Measurements from ENCODE around the gene MYO3B.

MYO3B gene

GRCh38 chr2:170503563-170503962 is 325.6 kb downstream of the MYO3B start:
- no peak overlapping the region for H3K9ac ChIP-seq

GRCh38 chr2:170503971-170504809 is 326.2 kb downstream of the MYO3B start:
- no peak overlapping the region for H3K9ac ChIP-seq
- H3K4me3 ChIP-seq: no peak overlapping the region
- peaks cover 0 to 12% (median 10%) of the 10 kb centered on the region in 10 experiments; a peak in 12 of 20 replicates for H3K4me1 ChIP-seq
- no peaks in the 10 kb centered on the region for H4K20me1 ChIP-seq
- no peaks in the 10 kb centered on the region for H3K36me3 ChIP-seq
- H3K27ac ChIP-seq: no peak overlapping the region
- H3K9me3 ChIP-seq (replicated peaks in 1 of 11): no peaks in the 10 kb centered on the region
- H3K27me3 ChIP-seq: peaks cover 11 to 39% (median 25%) of the 10 kb centered on the region in 11 experiments
- no peak overlapping the region for H3K4me2 ChIP-seq
- TF ChIP-seq Cebpa-rat (IDR thresholded peaks at IDR 0.05): no peak

More at GRCh38 chr2:170503563-170503962, 325.6 kb downstream of the MYO3B start:
- Histone ChIP-seq H3K27me3 (peaks cover 11 to 34% (median 24%) of the 10 kb centered on the region in 11 experiments), H4K20me1 (no peaks in the 10 kb centered on the region), H3K4me1 (peaks cover 0 to 12% (median 10%) of the 10 kb centered on the region in 10 experiments; a peak in 12 of 20 replicates), H3K4me2 (no peak overlapping the region), H3K4me3 (no peak overlapping the region), H3K9me3 (replicated peaks in 1 of 11) (no peaks in the 10 kb centered on the region), H3K27ac (no peak overlapping the region), H3K36me3 (no peaks in the 10 kb centered on the region)
- TF ChIP-seq Cebpa-rat (IDR thresholded peaks at IDR 0.05): no peak

GRCh38 chr2:170504810-170505145 is 326.8 kb downstream of the MYO3B start:
- H3K27me3 ChIP-seq: peaks cover 11 to 41% (median 27%) of the 10 kb centered on the region in 11 experiments
- H3K9ac ChIP-seq: no peak overlapping the region
- no peak overlapping the region for H3K27ac ChIP-seq

GRCh38 chr2:170505631-170506275 is 327.8 kb downstream of the MYO3B start:
- Histone ChIP-seq H4K20me1 (no peaks in the 10 kb centered on the region), H3K4me1 (peaks cover 0 to 12% (median 10%) of the 10 kb centered on the region in 10 experiments; a peak in 12 of 20 replicates), H3K36me3 (no peaks in the 10 kb centered on the region), H3K9me3 (replicated peaks in 1 of 11) (no peaks in the 10 kb centered on the region), H3K4me2 (no peak overlapping the region), H3K9ac (no peak overlapping the region), H3K4me3 (no peak overlapping the region), H3K27me3 (peaks cover 11 to 41% (median 27%) of the 10 kb centered on the region in 11 experiments), H3K27ac (no peak overlapping the region)
- TF ChIP-seq Cebpa-rat (IDR thresholded peaks at IDR 0.05): no peak

More at GRCh38 chr2:170504810-170505145, 326.8 kb downstream of the MYO3B start:
- Histone ChIP-seq H4K20me1 (no peaks in the 10 kb centered on the region), H3K4me2 (no peak overlapping the region), H3K36me3 (no peaks in the 10 kb centered on the region), H3K4me3 (no peak overlapping the region), H3K9me3 (replicated peaks in 1 of 11) (no peaks in the 10 kb centered on the region), H3K4me1 (peaks cover 0 to 12% (median 10%) of the 10 kb centered on the region in 10 experiments; a peak in 12 of 20 replicates)
- TF ChIP-seq Cebpa-rat (IDR thresholded peaks at IDR 0.05): no peak

GRCh38 chr2:170509452-170510193 is 331.7 kb downstream of the MYO3B start:
- Histone ChIP-seq H3K27me3 (peaks cover 11 to 41% (median 26%) of the 10 kb centered on the region in 11 experiments), H4K20me1 (no peaks in the 10 kb centered on the region), H3K9ac (no peak overlapping the region), H3K36me3 (no peaks in the 10 kb centered on the region), H3K4me3 (no peak overlapping the region), H3K9me3 (replicated peaks in 1 of 11) (no peaks in the 10 kb centered on the region), H3K27ac (no peak overlapping the region), H3K4me2 (no peak overlapping the region), H3K4me1 (peaks cover 0 to 12% (median 10%) of the 10 kb centered on the region in 10 experiments; a peak in 12 of 20 replicates)
- no peak for TF ChIP-seq Cebpa-rat (IDR thresholded peaks at IDR 0.05)

- H3K9me3 ChIP-seq (replicated peaks in 1 of 11): no peaks in the 10 kb centered on the region
- H4K20me1 ChIP-seq: no peaks in the 10 kb centered on the region
- H3K36me3 ChIP-seq: no peaks in the 10 kb centered on the region
- peaks cover 0 to 20% (median 8%) of the 10 kb centered on the region in 11 experiments; a peak in 13 of 22 replicates for H3K27me3 ChIP-seq
- H3K9ac ChIP-seq: no peak overlapping the region
- no peak overlapping the region for H3K27ac ChIP-seq
- H3K4me3 ChIP-seq: no peak overlapping the region
- peaks cover 0 to 8% (median 7%) of the 10 kb centered on the region in 10 experiments; a peak in 12 of 20 replicates for H3K4me1 ChIP-seq
- TF ChIP-seq Cebpa-rat (IDR thresholded peaks at IDR 0.05): no peak
- no peak overlapping the region for H3K4me2 ChIP-seq
These were observed 334.3 kb downstream of the MYO3B start for GRCh38 chr2:170512266-170512665.

- H3K9ac ChIP-seq: no peak overlapping the region
- H3K27me3 ChIP-seq: peaks cover 0 to 6% (median 0%) of the 10 kb centered on the region in 11 experiments; a peak in 5 of 22 replicates
- no peak overlapping the region for H3K27ac ChIP-seq
- H3K4me3 ChIP-seq: no peak overlapping the region
- TF ChIP-seq Cebpa-rat (IDR thresholded peaks at IDR 0.05): no peak
- H4K20me1 ChIP-seq: no peaks in the 10 kb centered on the region
- no peaks in the 10 kb centered on the region for H3K4me1 ChIP-seq
- no peaks in the 10 kb centered on the region for H3K9me3 ChIP-seq (replicated peaks in 1 of 11)
- H3K36me3 ChIP-seq: no peaks in the 10 kb centered on the region
- no peak overlapping the region for H3K4me2 ChIP-seq
These were observed 336.2 kb downstream of the MYO3B start for GRCh38 chr2:170514140-170514539.

- no peak for TF ChIP-seq Cebpa-rat (IDR thresholded peaks at IDR 0.05)
- H3K4me3 ChIP-seq: no peak overlapping the region
- no peak overlapping the region for H3K27ac ChIP-seq
- no peak overlapping the region for H3K9ac ChIP-seq
- H3K27me3 ChIP-seq: no peaks in the 10 kb centered on the region; a peak in 1 of 22 replicates
- H3K4me1 ChIP-seq: no peaks in the 10 kb centered on the region
- no peaks in the 10 kb centered on the region for H4K20me1 ChIP-seq
- H3K4me2 ChIP-seq: no peak overlapping the region
- no peaks in the 10 kb centered on the region for H3K9me3 ChIP-seq (replicated peaks in 1 of 11)
- no peaks in the 10 kb centered on the region for H3K36me3 ChIP-seq
These were observed 339.6 kb downstream of the MYO3B start for GRCh38 chr2:170517538-170517937.

- no peak for TF ChIP-seq Cebpa-rat (IDR thresholded peaks at IDR 0.05)
These were observed 341.0 kb downstream of the MYO3B start for GRCh38 chr2:170518911-170519310.

More at GRCh38 chr2:170518911-170519310, 341.0 kb downstream of the MYO3B start:
- no peaks in the 10 kb centered on the region; a peak in 1 of 22 replicates for H3K27me3 ChIP-seq
- no peak overlapping the region for H3K27ac ChIP-seq
- H3K9ac ChIP-seq: no peak overlapping the region
- H3K4me3 ChIP-seq: no peak overlapping the region
- no peaks in the 10 kb centered on the region for H4K20me1 ChIP-seq
- no peaks in the 10 kb centered on the region for H3K36me3 ChIP-seq
- no peaks in the 10 kb centered on the region for H3K9me3 ChIP-seq (replicated peaks in 1 of 11)
- no peak overlapping the region for H3K4me2 ChIP-seq
- H3K4me1 ChIP-seq: no peaks in the 10 kb centered on the region
